ENCODE results near the gene ELK4. TPM values are rescaled to one million over a fixed set of nuclear protein-coding genes. Genes with fewer than 3 reads are reported as not detected.

Gene ELK4
- total and polyA plus RNA-seq, 2 donors (not counting 3 experiments of a cell fraction or from before 2014, with no cell fraction given) = 8.7 to 107 TPM

- H3K4me3 ChIP-seq (replicated peaks in 1 of 3; ENCODE audit: insufficient read depth in 1 of 3, low read depth in 1 of 3, low read length in 3 of 3) = no peak overlapping the region
- TF ChIP-seq POLR2A (IDR thresholded peaks at IDR 0.05; ENCODE audit: low read depth, low read length) = no peak
- TF ChIP-seq JUN (IDR thresholded peaks at IDR 0.05; ENCODE audit: borderline replicate concordance, insufficient read depth, insufficient read length, low read depth) = no peak
- TF ChIP-seq EZH2 (IDR thresholded peaks at IDR 0.05; ENCODE audit: borderline replicate concordance, low read depth, low read length, severe bottlenecking) = no peak
- TF ChIP-seq MAX (IDR thresholded peaks at IDR 0.05; ENCODE audit: insufficient read depth, insufficient read length) = no peak
- TF ChIP-seq POLR2AphosphoS5 (IDR thresholded peaks at IDR 0.05; ENCODE audit: insufficient read depth, low read depth, low read length) = no peak
- no peak for TF ChIP-seq MYC (IDR thresholded peaks at IDR 0.05; ENCODE audit: low read depth, low read length)
- no peak for TF ChIP-seq FOS (IDR thresholded peaks at IDR 0.05; ENCODE audit: borderline replicate concordance, insufficient read depth, low read length)
- TF ChIP-seq CTCF (IDR thresholded peaks at IDR 0.05; ENCODE audit: extremely low read depth in 1 of 2, insufficient read depth in 1 of 2, low read depth in 1 of 2, low read length in 2 of 2) = no peak
- no peak for TF ChIP-seq GATA2 (IDR thresholded peaks at IDR 0.05; ENCODE audit: insufficient read depth, insufficient read length, low read depth, low read length)
- no peak overlapping the region for H3K9ac ChIP-seq (replicated peaks; ENCODE audit: extremely low read depth, insufficient read depth, low read length)
- no peaks in the 10 kb centered on the region for H3K9me1 ChIP-seq (replicated peaks; ENCODE audit: control insufficient read depth, extremely low read depth, insufficient read depth, low read length)
- FAIRE-seq (no peak), DNase-seq (ENCODE audit: low read depth, low spot score) (no peak)
- no peaks in the 10 kb centered on the region for H3K36me3 ChIP-seq (ENCODE audit: control insufficient read depth in 2 of 2, extremely low read depth in 1 of 2, insufficient read depth in 2 of 2, low read length in 2 of 2)
- H3K9me3 ChIP-seq (replicated peaks; ENCODE audit: control insufficient read depth, insufficient read depth, low read length) = no peaks in the 10 kb centered on the region
- H3K27me3 ChIP-seq (ENCODE audit: control insufficient read depth in 2 of 2, insufficient read depth in 2 of 2, low read length in 2 of 2) = peaks cover 6 to 13% of the 10 kb centered on the region in 2 experiments
- dilution Hi-C loops (cut with MboI; ENCODE audit: extremely low pct_ligation_motif_present, low sequenced_read_pairs) = no loop called here
- CTCF ChIA-PET = interaction anchor here (2.2 kb wide), 1 partner anchor 52 kb away, joined by 10 read pairs; no protein-coding TSS in a partner anchor
- intact Hi-C loops (cut with micrococcal nuclease) = loop anchor here (10.0 kb wide), 1 partner anchor 56 kb away; no protein-coding TSS in a partner anchor
- POLR2A ChIA-PET = no interaction called here
- H4K20me1 ChIP-seq (replicated peaks; ENCODE audit: control insufficient read depth, extremely low read depth, insufficient read depth, low read length) = no peaks in the 10 kb centered on the region
- no peak overlapping the region for H3K27ac ChIP-seq (ENCODE audit: insufficient read depth, low read depth, low read length)
- H3K4me2 ChIP-seq (ENCODE audit: insufficient read depth, low read length) = no peak overlapping the region
- H2AFZ ChIP-seq (ENCODE audit: low read depth, low read length) = no peak overlapping the region
- peaks cover 19% of the 10 kb centered on the region for H3K4me1 ChIP-seq (ENCODE audit: control insufficient read depth, extremely low read depth, insufficient read depth, low read length)
- no peaks in the 10 kb centered on the region for H3K79me2 ChIP-seq (ENCODE audit: control insufficient read depth, insufficient read depth, low read length)
- no TSS peak for BruUV-seq (replicated peaks)
Measured at GRCh38 chr1:205580923-205581180, 51.0 kb downstream of the ELK4 start.
